ENCODE results near the gene AKR7A2.
"Not testable (repeated sequence)": the region's sequence is repeated elsewhere in the genome, so short reads cannot be mapped to it uniquely, and the experiment has no call there.

Gene AKR7A2

GRCh38 chr1:19324665-19324990, 12.7 kb upstream of the AKR7A2 start:
- DNase-seq: no peak

GRCh38 chr1:19323987-19324664, 12.2 kb upstream of the AKR7A2 start:
- no peak for DNase-seq

GRCh38 chr1:19322481-19322880, 10.5 kb upstream of the AKR7A2 start:
- DNase-seq: no peak

- DNase-seq: no peak
Observed at GRCh38 chr1:19321071-19321470, 9.1 kb upstream of the AKR7A2 start.

GRCh38 chr1:19319196-19319595, 7.3 kb upstream of the AKR7A2 start:
- DNase-seq: no peak

- no peak for DNase-seq
Observed at GRCh38 chr1:19317126-19317910, 5.4 kb upstream of the AKR7A2 start.

GRCh38 chr1:19315378-19316198, 3.6 kb upstream of the AKR7A2 start:
- DNase-seq: peak; percentile 73

GRCh38 chr1:19313961-19314882, 2.3 kb upstream of the AKR7A2 start:
- no peak for DNase-seq

GRCh38 chr1:19313636-19313959, 1.7 kb upstream of the AKR7A2 start:
- no peak for DNase-seq

- DNase-seq: no peak
Observed at GRCh38 chr1:19312782-19313635, 1.1 kb upstream of the AKR7A2 start.

- no peak for DNase-seq
Observed at GRCh38 chr1:19311503-19311930, 427 bp downstream of the AKR7A2 start.

- peak; percentile 33 for DNase-seq
Observed at GRCh38 chr1:19310720-19311502, 1.0 kb downstream of the AKR7A2 start.

- no peak for DNase-seq
Observed at GRCh38 chr1:19310061-19310460, 1.9 kb downstream of the AKR7A2 start.

- DNase-seq: peak; percentile 65
Observed at GRCh38 chr1:19309123-19309813, 2.7 kb downstream of the AKR7A2 start.

GRCh38 chr1:19308509-19308907, 3.4 kb downstream of the AKR7A2 start:
- no peak for DNase-seq

GRCh38 chr1:19307794-19308508, 4.0 kb downstream of the AKR7A2 start:
- DNase-seq: no peak

- DNase-seq: no peak
Observed at GRCh38 chr1:19306941-19307340, 5.0 kb downstream of the AKR7A2 start.

- no peak for DNase-seq
Observed at GRCh38 chr1:19305880-19306279, 6.1 kb downstream of the AKR7A2 start.

GRCh38 chr1:19304081-19304480, 7.9 kb downstream of the AKR7A2 start:
- not testable (repeated sequence) for DNase-seq

- no peak for DNase-seq
Observed at GRCh38 chr1:19300211-19300610, 11.7 kb downstream of the AKR7A2 start.

All from EL (cell line).